Loucy (cell line): ENCODE measurements around the gene TRABD2B.

Experiments
- H2AFZ ChIP-seq: fragments of 200-600 bp; sonication (generic); 2 replicates; pipeline ENCODE4 v1.6.0; 2016; ENCODE audit warnings: antibody characterized with exemption, mild to moderate bottlenecking, low read length, moderate library complexity
- H3F3A ChIP-seq: fragments of 200-600 bp; 2 replicates; pipeline ENCODE4 v1.6.0; 2016; ENCODE audit warnings: antibody characterized with exemption, low read depth, mild to moderate bottlenecking
- H3K27me3 ChIP-seq: fragments of 200-600 bp; sonication (generic); 2 replicates; pipeline ENCODE4 v1.6.1; 2014; ENCODE audit warnings: low read length, mild to moderate bottlenecking; ENCODE audit not compliant: insufficient read depth, poor library complexity, severe bottlenecking
- H3K36me3 ChIP-seq: fragments of 200-600 bp; sonication (generic); 2 replicates; pipeline ENCODE4 v1.6.1; 2016; ENCODE audit warnings: low read length; ENCODE audit not compliant: insufficient read depth
- H3K4me1 ChIP-seq: fragments of 200-600 bp; sonication (generic); 2 replicates; pipeline ENCODE4 v1.5.1; 2014; ENCODE audit warnings: low read length, mild to moderate bottlenecking; ENCODE audit not compliant: insufficient read depth, poor library complexity, severe bottlenecking
- H3K4me2 ChIP-seq: fragments of 200-600 bp; sonication (generic); 2 replicates; pipeline ENCODE4 v1.6.0; 2014; ENCODE audit warnings: antibody characterized with exemption, low read length, low read depth, mild to moderate bottlenecking; ENCODE audit not compliant: poor library complexity, severe bottlenecking
- H3K4me3 ChIP-seq: fragments of 200-600 bp; sonication (generic); 2 replicates; pipeline ENCODE4 v1.5.1; 2014; ENCODE audit warnings: low read length, mild to moderate bottlenecking, mixed read lengths; ENCODE audit not compliant: poor library complexity, severe bottlenecking
- H3K79me2 ChIP-seq: fragments of 200-600 bp; sonication (generic); 2 replicates; pipeline ENCODE4 v1.6.1; 2014; ENCODE audit warnings: low read length; ENCODE audit not compliant: insufficient read depth
- H3K9ac ChIP-seq: fragments of 200-600 bp; sonication (generic); 2 replicates; pipeline ENCODE4 v1.6.0; 2014; ENCODE audit warnings: mild to moderate bottlenecking, low read depth, low read length, moderate library complexity; ENCODE audit not compliant: poor library complexity, severe bottlenecking
- H3K9me2 ChIP-seq: fragments of 200-600 bp; sonication (generic); replicated peaks from 2 replicates; pipeline ENCODE4 v1.6.1; 2016; ENCODE audit warnings: low read depth, low read length, mixed read lengths
- H3K9me3 ChIP-seq: fragments of 200-600 bp; sonication (generic); 2 replicates; pipeline ENCODE4 v1.6.1; 2014; ENCODE audit warnings: mild to moderate bottlenecking, antibody characterized with exemption, low read length, low read depth; ENCODE audit not compliant: insufficient read depth
- H4K20me1 ChIP-seq: fragments of 200-600 bp; sonication (generic); 2 replicates; pipeline ENCODE4 v1.6.0; 2014; ENCODE audit warnings: antibody characterized with exemption, low read length, mild to moderate bottlenecking; ENCODE audit not compliant: insufficient read depth, poor library complexity, severe bottlenecking
- CTCF ChIP-seq: fragments of 200-600 bp; sonication (generic); conservative IDR thresholded peaks from 2 replicates; pipeline ENCODE4 v1.5.1; 2014; ENCODE audit warnings: mild to moderate bottlenecking, antibody characterized with exemption, low read length
- EZH2phosphoT487 ChIP-seq: fragments of 200-600 bp; IDR thresholded peaks from 2 replicates; pipeline ENCODE4 v1.6.1; 2018; ENCODE audit warnings: antibody characterized with exemption, mild to moderate bottlenecking, moderate library complexity, borderline replicate concordance

The TRABD2B gene

GRCh38 chr1:47828978-47829377 lies 168.2 kb downstream of the TRABD2B start:
- Histone ChIP-seq H3K9me2 (no peaks in the 10 kb centered on the region), H2AFZ (no peak overlapping the region), H3K27me3 (no peaks in the 10 kb centered on the region), H3K4me3 (no peak overlapping the region), H3F3A (no peaks in the 10 kb centered on the region), H3K4me2 (no peak overlapping the region), H3K36me3 (no peaks in the 10 kb centered on the region), H3K9me3 (no peaks in the 10 kb centered on the region; the same call in 1 of the 2 replicates), H3K4me1 (no peaks in the 10 kb centered on the region), H3K79me2 (no peaks in the 10 kb centered on the region), H3K9ac (no peak overlapping the region), H4K20me1 (no peaks in the 10 kb centered on the region)
- no peak for TF ChIP-seq EZH2phosphoT487
- TF ChIP-seq CTCF = no peak

- H4K20me1 ChIP-seq = no peaks in the 10 kb centered on the region
These were observed 170.1 kb downstream of the TRABD2B start for GRCh38 chr1:47827109-47827508.

GRCh38 chr1:47824716-47825115 lies 172.5 kb downstream of the TRABD2B start:
- Histone ChIP-seq H3K27me3 (no peaks in the 10 kb centered on the region), H4K20me1 (no peaks in the 10 kb centered on the region), H3F3A (no peaks in the 10 kb centered on the region), H3K79me2 (no peaks in the 10 kb centered on the region), H3K36me3 (no peaks in the 10 kb centered on the region), H3K4me2 (no peak overlapping the region), H3K9ac (no peak overlapping the region), H3K9me3 (no peaks in the 10 kb centered on the region), H2AFZ (no peak overlapping the region), H3K9me2 (no peaks in the 10 kb centered on the region), H3K4me3 (no peak overlapping the region), H3K4me1 (no peaks in the 10 kb centered on the region)
- TF ChIP-seq CTCF = no peak
- no peak for TF ChIP-seq EZH2phosphoT487

More at GRCh38 chr1:47827109-47827508, 170.1 kb downstream of the TRABD2B start:
- H3K9ac ChIP-seq = no peak overlapping the region
- no peaks in the 10 kb centered on the region for H3K4me1 ChIP-seq
- no peaks in the 10 kb centered on the region for H3K9me2 ChIP-seq
- no peaks in the 10 kb centered on the region for H3K79me2 ChIP-seq
- H3F3A ChIP-seq = no peaks in the 10 kb centered on the region
- H3K4me3 ChIP-seq = no peak overlapping the region
- no peaks in the 10 kb centered on the region for H3K27me3 ChIP-seq
- H3K4me2 ChIP-seq = no peak overlapping the region
- no peak overlapping the region for H2AFZ ChIP-seq
- H3K36me3 ChIP-seq = no peaks in the 10 kb centered on the region
- H3K9me3 ChIP-seq = no peaks in the 10 kb centered on the region
- TF ChIP-seq CTCF = no peak
- TF ChIP-seq EZH2phosphoT487 = no peak
